ENCODE data around the gene HOXC12.

The HOXC12 gene

GRCh38 chr12:53995002-53995377 lies 40.3 kb downstream of the HOXC12 start:
- 0 out of 2 replicates have a peak, but pooled peaks cover 8% of the 10 kb centered on the region for H3K27me3 ChIP-seq (ENCODE audit: low read depth, low read length)
- TF ChIP-seq EZH2phosphoT487 (IDR thresholded peaks at IDR 0.05; ENCODE audit: low read depth) (no peak), CTCF (IDR thresholded peaks at IDR 0.05; ENCODE audit: low read depth, low read length) (no peak)
- no peaks in the 10 kb centered on the region for H3K36me3 ChIP-seq (replicated peaks; ENCODE audit: low read depth, low read length)
- no peak overlapping the region; the same call in 1 of the 2 replicates for H2AFZ ChIP-seq (ENCODE audit: low read depth, low read length)
- H3K4me1 ChIP-seq (ENCODE audit: low read length): peaks cover 46% of the 10 kb centered on the region
- no peaks in the 10 kb centered on the region for H3K79me2 ChIP-seq (ENCODE audit: low read length)
- H3K27ac ChIP-seq (ENCODE audit: low read length): no peak overlapping the region
- H3K4me3 ChIP-seq (ENCODE audit: low read length): peak overlapping the region; percentile 90
- peak overlapping the region; percentile 98; the same call in 1 of the 2 replicates for H3K9ac ChIP-seq (ENCODE audit: low read length)
- no peaks in the 10 kb centered on the region for H4K20me1 ChIP-seq (ENCODE audit: insufficient read depth, low read length)
- H3K9me3 ChIP-seq (ENCODE audit: insufficient read depth, low read length): no peaks in the 10 kb centered on the region
- peak overlapping the region; percentile 95 for H3K4me2 ChIP-seq (ENCODE audit: low read length)

DNA sequence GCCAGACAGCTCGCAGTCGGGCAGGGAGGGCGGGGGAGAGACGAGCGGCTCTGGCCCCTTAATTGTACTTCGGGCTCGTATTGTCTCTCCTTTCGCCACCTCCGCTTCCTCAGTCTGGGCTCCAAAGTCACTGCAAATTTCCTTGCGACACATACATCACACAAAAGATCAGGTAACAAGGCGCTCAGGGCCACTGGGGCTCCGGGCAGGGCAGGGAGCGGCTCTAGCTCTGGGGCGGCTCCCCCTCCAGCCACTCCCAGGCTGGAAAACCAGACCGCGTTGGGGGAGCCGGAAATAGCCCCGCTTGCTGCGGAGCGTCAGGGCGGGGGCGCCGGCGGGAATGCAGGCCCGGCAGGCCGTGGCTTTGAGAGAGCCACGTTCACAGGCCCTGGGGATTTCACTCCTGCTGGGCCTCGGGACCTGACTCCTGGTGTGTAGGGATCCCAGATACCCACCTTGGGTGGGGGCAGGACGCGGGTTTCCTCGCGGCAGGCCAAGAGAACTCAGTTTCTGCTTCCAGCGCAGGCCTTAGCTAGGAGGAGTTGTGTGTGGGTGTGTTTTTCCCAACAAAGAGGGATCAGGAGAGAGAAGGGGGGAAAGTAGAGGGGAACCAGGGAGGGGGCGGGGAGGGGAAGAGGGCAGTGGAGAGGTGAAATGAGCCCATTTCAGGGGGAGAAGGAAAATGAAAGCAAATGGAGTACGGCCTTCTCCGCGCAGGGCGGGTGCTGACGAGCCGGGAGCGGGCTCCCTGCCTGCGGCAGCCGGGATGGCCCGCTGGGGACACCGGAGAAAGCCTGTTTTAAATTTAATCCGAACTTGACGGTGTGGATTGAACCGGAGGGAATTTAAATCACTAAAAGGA lies 40.9 kb downstream of the HOXC12 start:
- peak overlapping the region; percentile 70 for H3K27ac ChIP-seq (ENCODE audit: low read length)
- no peaks in the 10 kb centered on the region for H3K9me3 ChIP-seq (ENCODE audit: insufficient read depth, low read length)
- peak overlapping the region; percentile 95 for H3K4me2 ChIP-seq (ENCODE audit: low read length)
- TF ChIP-seq EZH2phosphoT487 (IDR thresholded peaks at IDR 0.05; ENCODE audit: low read depth) (no peak), CTCF (IDR thresholded peaks at IDR 0.05; ENCODE audit: low read depth, low read length) (no peak)
- H3K79me2 ChIP-seq (ENCODE audit: low read length): no peaks in the 10 kb centered on the region
- H3K9ac ChIP-seq (ENCODE audit: low read length): peak overlapping the region; percentile 98
- no peaks in the 10 kb centered on the region for H3K36me3 ChIP-seq (replicated peaks; ENCODE audit: low read depth, low read length)
- H3K27me3 ChIP-seq (ENCODE audit: low read depth, low read length): 0 out of 2 replicates have a peak, but pooled peaks cover 6% of the 10 kb centered on the region
- H2AFZ ChIP-seq (ENCODE audit: low read depth, low read length): peak overlapping the region; percentile 79
- H4K20me1 ChIP-seq (ENCODE audit: insufficient read depth, low read length): no peaks in the 10 kb centered on the region
- H3K4me1 ChIP-seq (ENCODE audit: low read length): peaks cover 40% of the 10 kb centered on the region
- peak overlapping the region; percentile 90 for H3K4me3 ChIP-seq (ENCODE audit: low read length)

- Histone ChIP-seq H3K79me2 (ENCODE audit: low read length) (no peaks in the 10 kb centered on the region), H2AFZ (ENCODE audit: low read depth, low read length) (peak overlapping the region; percentile 79), H3K4me2 (ENCODE audit: low read length) (peak overlapping the region; percentile 95), H3K36me3 (replicated peaks; ENCODE audit: low read depth, low read length) (no peaks in the 10 kb centered on the region), H3K9ac (ENCODE audit: low read length) (peak overlapping the region; percentile 98), H4K20me1 (ENCODE audit: insufficient read depth, low read length) (no peaks in the 10 kb centered on the region), H3K9me3 (ENCODE audit: insufficient read depth, low read length) (no peaks in the 10 kb centered on the region), H3K4me3 (ENCODE audit: low read length) (peak overlapping the region; percentile 90), H3K27me3 (ENCODE audit: low read depth, low read length) (no peaks in the 10 kb centered on the region), H3K27ac (ENCODE audit: low read length) (peak overlapping the region; percentile 70), H3K4me1 (ENCODE audit: low read length) (peaks cover 31% of the 10 kb centered on the region)
- TF ChIP-seq EZH2phosphoT487 (IDR thresholded peaks at IDR 0.05; ENCODE audit: low read depth): no peak
- no peak for TF ChIP-seq CTCF (IDR thresholded peaks at IDR 0.05; ENCODE audit: low read depth, low read length)
Observed at GRCh38 chr12:53996240-53997203, 41.8 kb downstream of the HOXC12 start.

Data from OCI-LY3 (cell line).